GM06990 (cell line): ENCODE data around the gene C14orf132.

ENCODE experiments used
- DNase-seq: peaks from one replicate; pipeline ENCODE4 v3.0.0-alpha.2; 2011; ENCODE audit not compliant: insufficient read length; ENCODE audit errors: extremely low read depth
- H3K27me3 ChIP-seq: replicated peaks from 2 replicates; pipeline ENCODE4 v1.6.0; 2011; ENCODE audit warnings: low read length; ENCODE audit not compliant: control insufficient read depth, insufficient read depth
- H3K36me3 ChIP-seq: 2 replicates; pipeline ENCODE4 v1.5.1; 2011; ENCODE audit warnings: low read length; ENCODE audit not compliant: control insufficient read depth, insufficient read depth
- H3K4me3 ChIP-seq: replicated peaks from 2 replicates; pipeline ENCODE4 v1.5.1; 2011; ENCODE audit warnings: low read depth, mild to moderate bottlenecking, control low read depth, low read length
- CTCF ChIP-seq: IDR thresholded peaks from 2 replicates; pipeline ENCODE4 v1.5.1; 2011; ENCODE audit warnings: low read length, control low read depth, mild to moderate bottlenecking, inconsistent platforms; ENCODE audit not compliant: insufficient read depth, poor library complexity, severe bottlenecking

Gene C14orf132

GRCh38 chr14:96042248-96042930, 3.2 kb downstream of the C14orf132 start:
- Histone ChIP-seq H3K4me3 (no peak overlapping the region), H3K27me3 (peaks cover 3% of the 10 kb centered on the region), H3K36me3 (no peaks in the 10 kb centered on the region)
- no peak for DNase-seq
- no peak for TF ChIP-seq CTCF

GRCh38 chr14:96046630-96047029, 7.5 kb downstream of the C14orf132 start:
- no peaks in the 10 kb centered on the region for H3K36me3 ChIP-seq

GRCh38 chr14:96047101-96047500, 7.9 kb downstream of the C14orf132 start:
- no peak for DNase-seq
- TF ChIP-seq CTCF, result no peak

More at GRCh38 chr14:96046630-96047029, 7.5 kb downstream of the C14orf132 start:
- Histone ChIP-seq H3K27me3 (no peaks in the 10 kb centered on the region), H3K4me3 (no peak overlapping the region)
- no peak for TF ChIP-seq CTCF
- no peak for DNase-seq

GRCh38 chr14:96049932-96050331, 10.8 kb downstream of the C14orf132 start:
- H3K4me3 ChIP-seq, result no peak overlapping the region
- no peaks in the 10 kb centered on the region for H3K36me3 ChIP-seq
- no peaks in the 10 kb centered on the region; the same call in 1 of the 2 replicates for H3K27me3 ChIP-seq
- no peak for DNase-seq
- TF ChIP-seq CTCF, result no peak

More at GRCh38 chr14:96047101-96047500, 7.9 kb downstream of the C14orf132 start:
- Histone ChIP-seq H3K36me3 (no peaks in the 10 kb centered on the region), H3K4me3 (no peak overlapping the region), H3K27me3 (no peaks in the 10 kb centered on the region)

- TF ChIP-seq CTCF, result no peak
- no peak overlapping the region for H3K4me3 ChIP-seq
- no peaks in the 10 kb centered on the region for H3K36me3 ChIP-seq
- H3K27me3 ChIP-seq, result no peaks in the 10 kb centered on the region; the same call in 1 of the 2 replicates
- DNase-seq, result no peak
These were observed 11.3 kb downstream of the C14orf132 start for GRCh38 chr14:96050482-96050881.
